ENCODE results near the gene HASPIN.
"Not testable (repeated sequence)": the region's sequence is repeated elsewhere in the genome, so short reads cannot be mapped to it uniquely, and the experiment has no call there.

Gene HASPIN

DNA sequence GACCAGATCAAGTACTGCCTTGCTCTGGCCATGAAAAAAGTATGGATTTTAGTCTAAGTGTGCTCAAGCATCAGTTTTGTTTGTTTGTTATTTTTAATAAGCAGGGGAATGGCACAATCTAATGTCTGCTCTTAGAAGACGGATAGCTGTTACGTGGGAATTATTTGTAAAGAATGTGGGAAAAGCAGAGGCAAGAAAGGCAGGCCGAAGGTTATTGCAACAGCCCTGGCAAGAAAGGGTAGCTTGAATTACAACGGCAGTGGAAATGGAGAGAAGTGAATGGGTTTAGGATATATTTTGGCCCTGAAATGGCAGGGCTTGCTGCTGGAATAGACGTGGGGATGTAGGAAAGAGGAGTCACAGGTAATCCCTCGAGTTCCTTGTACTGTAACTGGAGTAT, 987 bp upstream of the HASPIN start:
- Histone ChIP-seq H3K4me3 (ENCODE audit: low read length) (peak overlapping the region; percentile 97), H3K36me3 (ENCODE audit: control insufficient read depth, insufficient read depth, low read length, severe bottlenecking) (peaks cover 11% of the 10 kb centered on the region), H3K4me1 (ENCODE audit: control insufficient read depth, insufficient read depth, low read length) (peaks cover 43% of the 10 kb centered on the region), H3K27me3 (replicated peaks; ENCODE audit: control insufficient read depth, insufficient read depth, low read length) (no peaks in the 10 kb centered on the region), H3K9me3 (ENCODE audit: control insufficient read depth, low read length) (no peaks in the 10 kb centered on the region), H3K9ac (ENCODE audit: low read length) (peak overlapping the region; percentile 98)
- peak; percentile 66 for DNase-seq (ENCODE audit: low read depth)

DNA sequence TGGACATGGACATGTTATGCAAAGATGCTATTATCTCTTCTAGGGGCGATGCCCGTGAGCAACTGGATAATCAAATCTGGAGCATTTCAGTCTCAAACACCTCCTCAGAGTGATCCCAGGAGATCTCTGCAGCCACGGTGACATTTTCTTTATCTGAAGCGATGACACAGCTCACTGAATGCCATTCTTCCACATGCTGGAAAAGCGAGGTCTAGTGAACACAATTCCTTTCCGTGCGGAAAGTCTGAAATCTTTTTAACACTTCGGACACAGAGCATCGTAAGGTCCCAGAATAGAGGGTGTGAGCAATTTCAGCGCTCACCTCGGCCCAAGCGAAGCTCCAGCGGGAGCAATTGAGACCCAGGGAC, 531 bp upstream of the HASPIN start:
- Histone ChIP-seq H3K4me3 (ENCODE audit: low read length) (peak overlapping the region; percentile 97), H3K27me3 (replicated peaks; ENCODE audit: control insufficient read depth, insufficient read depth, low read length) (no peaks in the 10 kb centered on the region), H3K9ac (ENCODE audit: low read length) (peak overlapping the region; percentile 98), H3K36me3 (ENCODE audit: control insufficient read depth, insufficient read depth, low read length, severe bottlenecking) (peaks cover 6% of the 10 kb centered on the region), H3K4me1 (ENCODE audit: control insufficient read depth, insufficient read depth, low read length) (peaks cover 43% of the 10 kb centered on the region), H3K9me3 (ENCODE audit: control insufficient read depth, low read length) (no peaks in the 10 kb centered on the region)
- DNase-seq (ENCODE audit: low read depth) = no peak

DNA sequence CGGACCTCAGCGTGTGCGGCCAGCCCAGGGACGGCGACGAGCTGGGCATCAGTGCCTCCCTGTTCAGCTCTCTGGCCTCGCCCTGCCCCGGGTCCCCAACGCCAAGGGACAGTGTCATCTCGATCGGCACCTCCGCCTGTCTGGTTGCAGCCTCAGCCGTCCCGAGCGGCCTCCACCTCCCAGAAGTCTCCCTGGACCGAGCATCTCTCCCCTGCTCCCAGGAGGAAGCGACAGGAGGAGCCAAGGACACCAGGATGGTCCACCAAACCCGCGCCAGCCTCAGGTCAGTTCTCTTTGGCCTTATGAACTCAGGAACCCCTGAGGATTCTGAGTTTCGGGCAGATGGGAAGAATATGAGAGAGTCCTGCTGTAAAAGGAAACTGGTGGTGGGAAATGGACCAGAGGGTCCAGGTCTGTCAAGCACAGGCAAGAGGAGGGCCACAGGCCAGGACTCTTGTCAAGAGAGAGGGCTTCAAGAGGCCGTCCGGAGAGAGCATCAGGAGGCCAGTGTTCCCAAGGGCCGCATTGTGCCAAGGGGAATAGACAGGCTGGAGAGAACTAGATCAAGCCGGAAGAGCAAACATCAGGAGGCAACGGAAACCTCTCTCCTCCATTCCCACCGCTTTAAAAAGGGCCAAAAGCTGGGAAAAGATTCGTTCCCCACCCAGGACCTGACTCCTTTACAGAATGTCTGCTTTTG, 825 bp downstream of the HASPIN start:
- Histone ChIP-seq H3K4me3 (ENCODE audit: low read length) (peak overlapping the region; percentile 97), H3K27me3 (replicated peaks; ENCODE audit: control insufficient read depth, insufficient read depth, low read length) (no peaks in the 10 kb centered on the region), H3K9me3 (ENCODE audit: control insufficient read depth, low read length) (no peaks in the 10 kb centered on the region), H3K9ac (ENCODE audit: low read length) (peak overlapping the region; percentile 98), H3K36me3 (ENCODE audit: control insufficient read depth, insufficient read depth, low read length, severe bottlenecking) (no peaks in the 10 kb centered on the region), H3K4me1 (ENCODE audit: control insufficient read depth, insufficient read depth, low read length) (peaks cover 31% of the 10 kb centered on the region)
- DNase-seq (ENCODE audit: low read depth) = no peak

DNA sequence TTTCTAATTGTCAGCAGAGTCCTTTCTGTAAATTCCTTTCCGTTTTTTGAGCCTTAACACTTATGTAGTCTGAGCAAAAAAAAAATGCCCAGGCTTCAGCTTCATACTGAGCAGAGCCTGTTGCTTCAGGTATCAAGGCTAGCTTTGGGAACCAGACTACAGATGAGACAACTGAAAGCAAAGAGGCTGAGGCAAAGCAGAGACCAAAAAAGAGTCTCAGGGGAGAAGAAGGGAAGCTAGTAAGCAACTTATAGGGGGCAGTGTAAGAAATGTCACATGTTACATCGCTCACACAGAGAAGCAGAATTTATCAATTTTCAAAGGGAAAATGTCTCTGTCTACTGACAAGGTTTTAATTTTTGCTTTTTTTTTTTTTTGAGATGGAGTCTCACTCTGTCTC, 3.3 kb downstream of the HASPIN start:
- no peak overlapping the region for H3K4me3 ChIP-seq (ENCODE audit: low read length)
- H3K36me3 ChIP-seq (ENCODE audit: control insufficient read depth, insufficient read depth, low read length, severe bottlenecking) = no peaks in the 10 kb centered on the region
- H3K9me3 ChIP-seq (ENCODE audit: control insufficient read depth, low read length) = no peaks in the 10 kb centered on the region
- no peaks in the 10 kb centered on the region for H3K27me3 ChIP-seq (replicated peaks; ENCODE audit: control insufficient read depth, insufficient read depth, low read length)
- H3K9ac ChIP-seq (ENCODE audit: low read length) = no peak overlapping the region
- peaks cover 26% of the 10 kb centered on the region for H3K4me1 ChIP-seq (ENCODE audit: control insufficient read depth, insufficient read depth, low read length)
- no peak for DNase-seq (ENCODE audit: low read depth)

DNA sequence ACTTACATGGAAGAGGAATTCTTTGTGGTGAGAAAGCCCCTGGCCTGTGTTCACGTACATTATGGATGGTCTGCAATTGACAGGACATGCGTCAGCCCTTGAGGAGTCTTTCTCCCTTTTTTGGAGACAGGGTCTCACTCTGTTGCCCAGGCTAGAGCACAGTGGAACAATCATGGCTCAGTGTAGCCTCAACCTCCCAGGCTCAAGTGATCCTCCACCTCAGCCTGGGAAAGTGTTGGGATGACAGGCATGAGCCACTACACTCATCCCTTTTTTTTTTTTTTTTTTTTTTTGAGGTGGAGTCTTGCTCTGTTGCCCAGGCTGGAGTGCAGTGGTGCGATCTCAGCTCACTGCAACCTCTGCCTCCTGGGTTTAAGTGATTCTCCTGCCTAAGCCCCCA, 4.4 kb downstream of the HASPIN start:
- DNase-seq (ENCODE audit: low read depth) = not testable (repeated sequence)
- H3K4me1 ChIP-seq (ENCODE audit: control insufficient read depth, insufficient read depth, low read length) = peaks cover 24% of the 10 kb centered on the region

DNA sequence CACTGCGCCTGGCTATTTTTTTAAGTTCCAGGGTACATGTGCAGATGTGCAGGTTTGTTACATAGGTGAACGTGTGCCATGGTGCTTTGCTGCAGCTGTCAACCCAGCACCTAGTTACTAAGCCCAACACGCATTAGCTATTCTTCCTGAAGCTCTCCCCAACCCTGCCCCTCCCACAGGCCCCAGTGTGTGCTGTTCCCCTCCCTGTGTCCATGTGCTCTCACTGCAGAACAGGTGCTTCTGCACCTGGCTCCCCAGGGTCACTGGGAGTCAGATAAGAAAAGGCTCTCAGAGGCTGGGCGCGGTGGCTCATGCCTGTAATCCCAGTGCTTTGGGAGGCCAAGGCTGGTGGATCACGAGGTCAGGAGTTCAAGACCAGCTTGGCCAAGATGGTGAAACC, 6.2 kb downstream of the HASPIN start:
- H3K4me3 ChIP-seq (ENCODE audit: low read length) = no peak overlapping the region
- H3K27me3 ChIP-seq (replicated peaks; ENCODE audit: control insufficient read depth, insufficient read depth, low read length) = no peaks in the 10 kb centered on the region
- H3K9me3 ChIP-seq (ENCODE audit: control insufficient read depth, low read length) = no peaks in the 10 kb centered on the region
- no peak overlapping the region for H3K9ac ChIP-seq (ENCODE audit: low read length)
- H3K36me3 ChIP-seq (ENCODE audit: control insufficient read depth, insufficient read depth, low read length, severe bottlenecking) = no peaks in the 10 kb centered on the region
- DNase-seq (ENCODE audit: low read depth) = no peak
- peaks cover 20% of the 10 kb centered on the region for H3K4me1 ChIP-seq (ENCODE audit: control insufficient read depth, insufficient read depth, low read length)

More for the DNA sequence above, 4.4 kb downstream of the HASPIN start:
- not testable (repeated sequence) for H3K9ac ChIP-seq (ENCODE audit: low read length); H3K36me3 ChIP-seq (ENCODE audit: control insufficient read depth, insufficient read depth, low read length, severe bottlenecking); H3K27me3 ChIP-seq (replicated peaks; ENCODE audit: control insufficient read depth, insufficient read depth, low read length); H3K4me3 ChIP-seq (ENCODE audit: low read length); H3K9me3 ChIP-seq (ENCODE audit: control insufficient read depth, low read length)

DNA sequence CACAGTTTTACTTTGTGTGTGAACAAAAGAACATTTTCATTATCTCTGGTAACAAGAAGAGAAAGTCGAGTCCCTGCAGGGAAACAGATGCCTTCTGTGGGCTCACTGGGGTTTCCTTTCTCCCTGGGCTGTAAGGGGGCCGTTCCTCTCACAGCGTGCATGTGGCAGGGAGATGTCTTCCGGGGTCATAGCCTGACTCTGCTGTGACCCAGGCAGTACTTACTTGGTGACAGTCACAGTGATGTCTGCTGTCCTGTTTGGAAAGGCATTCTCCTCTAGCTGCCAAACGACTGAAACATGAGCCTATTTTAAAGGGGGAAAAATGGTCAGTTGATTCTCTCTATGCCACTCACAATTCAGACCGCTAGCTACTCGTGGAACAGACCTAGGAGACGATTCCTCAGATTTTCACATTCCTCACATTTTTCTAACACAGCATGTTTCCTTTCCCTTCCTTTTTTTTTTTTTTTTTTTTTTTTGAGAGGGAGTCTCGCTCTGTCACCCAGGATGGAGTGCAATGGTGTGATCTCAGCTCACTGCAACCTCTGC, 7.3 kb downstream of the HASPIN start:
- peak overlapping the region; percentile 12 for H3K4me3 ChIP-seq (ENCODE audit: low read length)
- H3K4me1 ChIP-seq (ENCODE audit: control insufficient read depth, insufficient read depth, low read length) = peaks cover 20% of the 10 kb centered on the region
- no peaks in the 10 kb centered on the region for H3K36me3 ChIP-seq (ENCODE audit: control insufficient read depth, insufficient read depth, low read length, severe bottlenecking)
- H3K9me3 ChIP-seq (ENCODE audit: control insufficient read depth, low read length) = no peaks in the 10 kb centered on the region
- DNase-seq (ENCODE audit: low read depth) = peak; percentile 19
- peak overlapping the region; percentile 19 for H3K9ac ChIP-seq (ENCODE audit: low read length)
- no peaks in the 10 kb centered on the region for H3K27me3 ChIP-seq (replicated peaks; ENCODE audit: control insufficient read depth, insufficient read depth, low read length)

DNA sequence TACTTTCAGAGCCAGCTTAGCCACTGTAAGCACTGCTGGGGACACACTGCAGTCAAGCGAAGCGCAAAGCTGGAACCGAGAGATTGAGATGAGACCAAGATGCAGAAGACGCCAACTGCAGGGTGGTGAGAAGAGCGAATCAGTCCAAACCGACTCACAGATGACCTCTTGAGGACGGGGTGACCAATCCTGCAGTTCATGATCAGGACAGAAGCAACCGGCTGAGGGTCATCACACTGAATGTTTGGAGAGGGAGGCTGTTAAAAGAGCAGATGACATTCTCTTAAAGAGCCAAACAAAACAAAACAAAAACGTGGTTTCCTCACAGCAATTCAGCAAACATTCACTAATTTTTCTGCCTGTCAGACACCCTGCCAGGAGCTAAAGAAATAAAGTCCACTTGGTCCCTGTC, 8.5 kb downstream of the HASPIN start:
- Histone ChIP-seq H3K36me3 (ENCODE audit: control insufficient read depth, insufficient read depth, low read length, severe bottlenecking) (no peaks in the 10 kb centered on the region), H3K9ac (ENCODE audit: low read length) (peak overlapping the region; percentile 40), H3K4me3 (ENCODE audit: low read length) (no peak overlapping the region), H3K9me3 (ENCODE audit: control insufficient read depth, low read length) (no peaks in the 10 kb centered on the region), H3K4me1 (ENCODE audit: control insufficient read depth, insufficient read depth, low read length) (peaks cover 20% of the 10 kb centered on the region), H3K27me3 (replicated peaks; ENCODE audit: control insufficient read depth, insufficient read depth, low read length) (peaks cover 9% of the 10 kb centered on the region)
- no peak for DNase-seq (ENCODE audit: low read depth)

DNA sequence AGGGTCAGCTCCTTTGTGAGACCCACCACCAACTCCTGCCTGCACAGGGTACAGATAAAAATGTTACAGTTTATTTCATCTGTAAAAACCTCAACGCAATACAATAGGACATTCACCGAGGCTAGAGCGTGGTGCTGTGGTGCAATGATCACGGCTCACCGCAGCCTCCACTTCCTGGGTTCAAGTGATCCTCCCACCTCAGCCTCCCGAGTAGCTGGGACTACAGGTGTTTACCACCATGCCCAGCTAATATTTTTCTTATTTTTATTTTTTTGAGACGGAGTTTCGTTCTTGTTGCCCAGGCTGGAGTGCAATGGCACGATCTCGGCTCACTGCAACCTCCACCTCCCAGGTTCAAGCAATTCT, 11.2 kb downstream of the HASPIN start:
- not testable (repeated sequence) for H3K9ac ChIP-seq (ENCODE audit: low read length); DNase-seq (ENCODE audit: low read depth); H3K4me3 ChIP-seq (ENCODE audit: low read length); H3K36me3 ChIP-seq (ENCODE audit: control insufficient read depth, insufficient read depth, low read length, severe bottlenecking); H3K9me3 ChIP-seq (ENCODE audit: control insufficient read depth, low read length)
- peaks cover 16% of the 10 kb centered on the region for H3K27me3 ChIP-seq (replicated peaks; ENCODE audit: control insufficient read depth, insufficient read depth, low read length)
- H3K4me1 ChIP-seq (ENCODE audit: control insufficient read depth, insufficient read depth, low read length) = peaks cover 25% of the 10 kb centered on the region

- Histone ChIP-seq H3K9ac (ENCODE audit: low read length) (no peak overlapping the region), H3K4me3 (ENCODE audit: low read length) (no peak overlapping the region), H3K27me3 (replicated peaks; ENCODE audit: control insufficient read depth, insufficient read depth, low read length) (peaks cover 18% of the 10 kb centered on the region), H3K4me1 (ENCODE audit: control insufficient read depth, insufficient read depth, low read length) (peaks cover 23% of the 10 kb centered on the region), H3K36me3 (ENCODE audit: control insufficient read depth, insufficient read depth, low read length, severe bottlenecking) (no peaks in the 10 kb centered on the region), H3K9me3 (ENCODE audit: control insufficient read depth, low read length) (no peaks in the 10 kb centered on the region)
- no peak for DNase-seq (ENCODE audit: low read depth)
Measured at GRCh38 chr17:3735515-3735914, 11.8 kb downstream of the HASPIN start.

GRCh38 chr17:3738562-3739295, 15.0 kb downstream of the HASPIN start:
- no peak for DNase-seq (ENCODE audit: low read depth)
- Histone ChIP-seq H3K9ac (ENCODE audit: low read length) (no peak overlapping the region), H3K27me3 (replicated peaks; ENCODE audit: control insufficient read depth, insufficient read depth, low read length) (peaks cover 23% of the 10 kb centered on the region)

More at GRCh38 chr17:3738562-3739295, 15.0 kb downstream of the HASPIN start:
- no peak overlapping the region for H3K4me3 ChIP-seq (ENCODE audit: low read length)
- H3K4me1 ChIP-seq (ENCODE audit: control insufficient read depth, insufficient read depth, low read length) = peaks cover 7% of the 10 kb centered on the region
- no peaks in the 10 kb centered on the region for H3K9me3 ChIP-seq (ENCODE audit: control insufficient read depth, low read length)
- H3K36me3 ChIP-seq (ENCODE audit: control insufficient read depth, insufficient read depth, low read length, severe bottlenecking) = no peaks in the 10 kb centered on the region

Measured in adipocyte (in vitro differentiated cells).